Calu3 (cell line): Measurements from ENCODE around the gene SLC25A31. TPM values are rescaled to one million over a fixed set of nuclear protein-coding genes. Genes with fewer than 3 reads are reported as not detected.
A peak's percentile ranks its signal among the peaks of the same experiment; 100 is the strongest.

Experiments
- BruUV-seq: library from RNA; stranded (reverse); fragments of 400-500 nt; replicated peaks from 2 replicates; lab custom pipeline; 2021; lab: Mats Ljungman, UMichigan
- CTCF ChIA-PET: fragments of 300-600 bp; sonication (Branson Sonifier 250); formaldehyde crosslinking; loops from one replicate; lab custom pipeline; 2022; ENCODE audit warnings: antibody characterized with exemption; lab: Charles Lee
- DNase-seq: peaks from one replicate; pipeline ENCODE4 v3.0.0; 2022
- H3K27ac Mint-ChIP-seq: one replicate; pipeline ENCODE4 v1.8.0; 2022; ENCODE audit warnings: mixed read lengths; ENCODE audit not compliant: unreplicated experiment
- H3K27me3 Mint-ChIP-seq: one replicate; pipeline ENCODE4 v1.8.0; 2022; ENCODE audit warnings: mixed read lengths; ENCODE audit not compliant: unreplicated experiment
- H3K36me3 Mint-ChIP-seq: one replicate; pipeline ENCODE4 v1.8.0; 2022; ENCODE audit warnings: mild to moderate bottlenecking, moderate library complexity, mixed read lengths; ENCODE audit not compliant: insufficient read depth, unreplicated experiment
- H3K4me1 Mint-ChIP-seq: one replicate; pipeline ENCODE4 v1.8.0; 2022; ENCODE audit warnings: mild to moderate bottlenecking, low read depth, mixed read lengths; ENCODE audit not compliant: unreplicated experiment
- H3K4me3 Mint-ChIP-seq: one replicate; pipeline ENCODE4 v1.8.0; 2022; ENCODE audit warnings: mild to moderate bottlenecking, low read depth, moderate library complexity, mixed read lengths; ENCODE audit not compliant: unreplicated experiment
- H3K9me3 Mint-ChIP-seq: one replicate; pipeline ENCODE4 v1.8.0; 2022; ENCODE audit warnings: low read depth, mixed read lengths; ENCODE audit not compliant: unreplicated experiment
- intact Hi-C: fragments of 100-400 bp; cut with micrococcal nuclease; formaldehyde crosslinking; loops from one replicate; pipeline ENCODE4 v1.10.0; 2022; ENCODE audit not compliant: unreplicated experiment
- total RNA-seq: library from RNA; stranded (reverse); gene quantifications from 2 replicates; pipeline ENCODE4 v1.2.3, GENCODE V29; 2022
- TF ChIP-seq, protein P1 (sequence below): fragments of 200-600 bp; IDR thresholded peaks from one replicate; pipeline ENCODE4 v1.8.0; 2022; ENCODE audit warnings: antibody characterized with exemption; ENCODE audit not compliant: unreplicated experiment

Gene SLC25A31
- total RNA-seq, 1 experiment from 2014 or later, result not detected

DNA sequence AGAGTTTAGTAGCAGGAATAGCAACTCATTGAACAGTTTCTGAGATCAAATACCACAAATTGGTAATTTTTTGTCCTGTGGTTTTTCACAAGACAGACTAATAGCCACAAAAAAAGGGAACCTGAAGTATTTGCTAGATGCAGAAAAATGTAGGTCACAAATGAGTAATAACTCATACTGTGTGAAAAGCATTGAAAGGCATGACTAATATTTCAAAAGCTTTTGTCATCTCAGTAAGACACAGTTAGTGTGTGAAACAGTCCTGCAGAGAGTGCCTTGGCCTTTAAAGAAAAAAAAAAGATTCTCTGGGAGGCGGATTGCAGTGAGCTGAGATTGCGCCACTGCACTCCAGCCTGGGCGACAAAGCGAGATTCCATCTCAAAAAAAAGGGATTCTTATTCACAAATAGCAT lies 31.4 kb upstream of the SLC25A31 start:
- peaks cover 9% of the 10 kb centered on the region for H3K9me3 Mint-ChIP-seq
- H3K4me3 Mint-ChIP-seq, result no peak overlapping the region
- TF ChIP-seq, protein P1, sequence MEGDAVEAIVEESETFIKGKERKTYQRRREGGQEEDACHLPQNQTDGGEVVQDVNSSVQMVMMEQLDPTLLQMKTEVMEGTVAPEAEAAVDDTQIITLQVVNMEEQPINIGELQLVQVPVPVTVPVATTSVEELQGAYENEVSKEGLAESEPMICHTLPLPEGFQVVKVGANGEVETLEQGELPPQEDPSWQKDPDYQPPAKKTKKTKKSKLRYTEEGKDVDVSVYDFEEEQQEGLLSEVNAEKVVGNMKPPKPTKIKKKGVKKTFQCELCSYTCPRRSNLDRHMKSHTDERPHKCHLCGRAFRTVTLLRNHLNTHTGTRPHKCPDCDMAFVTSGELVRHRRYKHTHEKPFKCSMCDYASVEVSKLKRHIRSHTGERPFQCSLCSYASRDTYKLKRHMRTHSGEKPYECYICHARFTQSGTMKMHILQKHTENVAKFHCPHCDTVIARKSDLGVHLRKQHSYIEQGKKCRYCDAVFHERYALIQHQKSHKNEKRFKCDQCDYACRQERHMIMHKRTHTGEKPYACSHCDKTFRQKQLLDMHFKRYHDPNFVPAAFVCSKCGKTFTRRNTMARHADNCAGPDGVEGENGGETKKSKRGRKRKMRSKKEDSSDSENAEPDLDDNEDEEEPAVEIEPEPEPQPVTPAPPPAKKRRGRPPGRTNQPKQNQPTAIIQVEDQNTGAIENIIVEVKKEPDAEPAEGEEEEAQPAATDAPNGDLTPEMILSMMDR, result no peak
- H3K36me3 Mint-ChIP-seq, result no peaks in the 10 kb centered on the region
- no TSS peak for BruUV-seq
- intact Hi-C loops, result no loop called here
- H3K27ac Mint-ChIP-seq, result no peak overlapping the region
- no peak for DNase-seq
- H3K4me1 Mint-ChIP-seq, result no peaks in the 10 kb centered on the region
- CTCF ChIA-PET, result no interaction called here
- H3K27me3 Mint-ChIP-seq, result no peaks in the 10 kb centered on the region

DNA sequence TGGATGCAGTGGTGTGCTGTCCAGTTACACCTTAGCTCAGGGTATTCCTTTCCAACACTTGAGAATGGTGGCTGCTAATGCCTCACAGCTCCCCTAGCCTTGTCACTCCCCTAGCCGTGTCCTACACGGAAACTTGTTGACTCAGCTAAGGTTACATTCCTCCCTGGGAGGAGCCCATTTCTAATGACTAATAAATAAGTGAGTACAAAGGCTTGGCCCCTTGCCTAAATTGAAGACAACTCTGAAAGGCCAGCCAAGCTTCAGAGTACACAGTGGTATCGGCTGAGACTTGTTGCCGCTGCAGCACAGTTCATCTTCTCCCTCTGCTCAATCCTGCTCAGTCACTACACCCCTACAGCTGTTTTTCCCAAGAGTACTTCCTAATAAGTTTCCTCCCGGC lies 21.2 kb upstream of the SLC25A31 start:
- CTCF ChIA-PET, result interaction anchor here (0.8 to 1.0 kb wide), 3 partner anchors 24 to 102 kb away, joined by 3 read pairs; no protein-coding TSS in a partner anchor
- peak; percentile 55 for DNase-seq
- no peak overlapping the region for H3K27ac Mint-ChIP-seq
- H3K27me3 Mint-ChIP-seq, result no peaks in the 10 kb centered on the region
- TF ChIP-seq, protein P1, result no peak
- H3K4me1 Mint-ChIP-seq, result no peaks in the 10 kb centered on the region
- H3K4me3 Mint-ChIP-seq, result no peak overlapping the region
- intact Hi-C loops, result loop anchor here (5.0 kb wide), 1 partner anchor 77 kb away; the partner anchor contains the start of gene INTU
- BruUV-seq, result no TSS peak
- no peaks in the 10 kb centered on the region for H3K9me3 Mint-ChIP-seq
- H3K36me3 Mint-ChIP-seq, result no peaks in the 10 kb centered on the region

DNA sequence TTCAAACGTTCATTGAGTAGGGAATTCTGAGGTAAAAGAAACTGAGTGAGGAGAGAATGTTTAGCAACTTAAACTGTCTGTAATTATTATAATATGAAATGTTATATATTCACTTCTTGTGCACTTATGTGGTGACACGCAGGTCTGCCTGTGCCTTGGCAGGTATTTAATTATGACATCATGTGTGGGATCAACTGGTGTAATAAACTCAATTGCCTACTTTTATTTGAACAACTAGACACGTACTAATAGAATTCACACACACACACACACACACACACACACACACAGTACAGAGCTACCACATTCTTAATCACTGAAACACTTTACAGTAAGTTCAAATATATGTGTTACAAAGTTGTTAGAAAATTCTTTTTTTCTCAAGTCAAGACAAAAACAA lies 20.7 kb upstream of the SLC25A31 start:
- H3K4me3 Mint-ChIP-seq, result no peak overlapping the region
- no peak overlapping the region for H3K27ac Mint-ChIP-seq
- no peaks in the 10 kb centered on the region for H3K9me3 Mint-ChIP-seq
- H3K27me3 Mint-ChIP-seq, result no peaks in the 10 kb centered on the region
- intact Hi-C loops, result loop anchor here (5.0 kb wide), 1 partner anchor 77 kb away; the partner anchor contains the start of gene INTU
- H3K36me3 Mint-ChIP-seq, result no peaks in the 10 kb centered on the region
- DNase-seq, result no peak
- BruUV-seq, result no TSS peak
- TF ChIP-seq, protein P1, result no peak
- CTCF ChIA-PET, result interaction anchor here (0.6 to 1.0 kb wide), 2 partner anchors 12 to 103 kb away, joined by 3 read pairs; no protein-coding TSS in a partner anchor
- H3K4me1 Mint-ChIP-seq, result no peaks in the 10 kb centered on the region

DNA sequence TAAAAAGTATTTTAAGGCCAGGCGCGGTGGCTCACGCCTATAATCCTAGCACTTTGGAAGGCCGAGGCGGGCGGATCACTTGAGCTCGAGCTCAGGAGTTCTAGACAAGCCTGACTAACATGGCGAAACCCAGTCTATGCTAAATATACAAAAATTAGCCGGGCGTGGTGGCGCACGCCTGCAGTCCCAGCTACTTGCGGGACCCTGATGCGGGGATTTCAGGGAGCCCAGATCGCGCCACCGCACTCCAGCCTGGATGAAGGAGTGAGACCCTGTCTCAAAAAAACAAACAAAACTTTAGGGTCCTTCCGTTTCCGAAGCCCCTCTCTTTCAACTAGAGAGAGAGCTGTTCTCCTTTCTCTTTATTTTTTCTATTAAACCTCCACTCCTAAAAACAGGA lies 1.2 kb downstream of the SLC25A31 start:
- Mint-ChIP-seq H3K27ac (no peak overlapping the region), H3K9me3 (no peaks in the 10 kb centered on the region), H3K4me3 (no peak overlapping the region), H3K4me1 (no peaks in the 10 kb centered on the region), H3K27me3 (no peaks in the 10 kb centered on the region), H3K36me3 (peaks cover 4% of the 10 kb centered on the region)
- no peak for DNase-seq
- no TSS peak for BruUV-seq
- TF ChIP-seq, protein P1, result no peak
- intact Hi-C loops, result no loop called here
- CTCF ChIA-PET, result no interaction called here
